HG03135 (cell line): ENCODE data around the gene BMAL1.
"Not testable (repeated sequence)": the region's sequence is repeated elsewhere in the genome, so short reads cannot be mapped to it uniquely, and the experiment has no call there.

Source experiments
- ATAC-seq: cut with Tn5 transposase; IDR thresholded peaks from one replicate; pipeline ENCODE4 v1.9.1; 2021; ENCODE audit warnings: mild to moderate bottlenecking, moderate library complexity; ENCODE audit not compliant: unreplicated experiment

BMAL1 gene

GRCh38 chr11:13368041-13368446, 90.5 kb downstream of the BMAL1 start:
- no peak for ATAC-seq

- ATAC-seq = no peak
Observed at GRCh38 chr11:13373216-13373615, 95.6 kb downstream of the BMAL1 start.

GRCh38 chr11:13375798-13376197, 98.2 kb downstream of the BMAL1 start:
- ATAC-seq = no peak

DNA sequence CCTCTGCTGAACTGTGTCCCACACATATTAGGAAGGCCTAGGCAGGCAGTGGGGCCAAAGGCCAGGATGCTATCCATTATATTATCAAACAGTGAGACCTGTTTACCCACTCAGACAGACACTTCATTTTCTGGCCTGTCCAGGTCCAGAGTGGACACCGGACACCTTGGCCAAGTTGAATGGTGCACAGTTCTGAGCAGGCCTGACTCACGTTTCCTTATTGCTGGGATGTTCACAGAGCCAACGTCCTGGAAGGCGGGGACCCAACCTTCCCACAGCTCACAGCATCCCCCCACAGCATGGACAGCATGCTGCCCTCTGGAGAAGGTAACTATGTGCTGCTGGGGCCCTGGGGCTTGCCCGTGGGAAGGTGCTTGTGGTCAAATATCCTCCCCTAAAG, 98.8 kb downstream of the BMAL1 start:
- ATAC-seq = no peak

DNA sequence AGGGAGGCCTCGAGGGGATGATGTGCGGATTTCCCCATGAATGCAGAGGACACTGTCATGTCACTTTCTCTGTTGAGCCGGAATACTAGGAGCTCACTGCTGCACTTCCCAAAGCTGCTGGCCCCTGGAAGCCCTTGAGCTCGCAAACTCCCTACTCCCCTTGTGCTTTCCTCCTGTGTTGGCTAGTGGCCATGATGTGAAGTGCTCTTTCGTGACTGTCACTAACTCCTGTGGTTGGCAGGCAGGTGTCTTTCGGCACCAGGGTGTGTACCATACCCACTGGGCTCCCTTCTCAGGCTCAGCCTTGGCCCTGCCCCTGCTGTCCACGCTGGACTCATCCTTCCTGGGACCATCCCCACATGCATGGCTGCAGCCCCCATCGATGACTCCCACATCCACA, 99.2 kb downstream of the BMAL1 start:
- no peak for ATAC-seq

GRCh38 chr11:13378316-13378715, 100.7 kb downstream of the BMAL1 start:
- no peak for ATAC-seq

- no peak for ATAC-seq
Observed at GRCh38 chr11:13380731-13381130, 103.1 kb downstream of the BMAL1 start.

DNA sequence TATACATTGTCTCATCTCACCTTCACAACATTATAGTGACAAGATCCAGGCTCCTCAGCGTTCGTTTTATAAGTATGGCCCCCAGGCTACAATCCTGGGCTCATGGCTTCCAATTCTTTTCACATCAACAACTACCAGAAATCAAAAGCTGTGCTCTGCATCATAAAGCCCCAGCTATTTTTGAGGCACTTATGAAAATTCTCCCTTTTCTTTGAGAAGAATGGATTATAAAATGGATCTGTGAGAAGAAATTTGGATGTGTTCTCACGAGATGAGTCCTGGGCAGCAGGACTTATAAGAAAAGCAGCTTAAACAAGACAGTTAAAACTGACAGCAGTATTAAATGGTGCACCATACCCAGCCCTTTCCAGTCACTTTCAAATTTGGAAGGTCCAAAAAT, 105.2 kb downstream of the BMAL1 start:
- ATAC-seq = no peak

DNA sequence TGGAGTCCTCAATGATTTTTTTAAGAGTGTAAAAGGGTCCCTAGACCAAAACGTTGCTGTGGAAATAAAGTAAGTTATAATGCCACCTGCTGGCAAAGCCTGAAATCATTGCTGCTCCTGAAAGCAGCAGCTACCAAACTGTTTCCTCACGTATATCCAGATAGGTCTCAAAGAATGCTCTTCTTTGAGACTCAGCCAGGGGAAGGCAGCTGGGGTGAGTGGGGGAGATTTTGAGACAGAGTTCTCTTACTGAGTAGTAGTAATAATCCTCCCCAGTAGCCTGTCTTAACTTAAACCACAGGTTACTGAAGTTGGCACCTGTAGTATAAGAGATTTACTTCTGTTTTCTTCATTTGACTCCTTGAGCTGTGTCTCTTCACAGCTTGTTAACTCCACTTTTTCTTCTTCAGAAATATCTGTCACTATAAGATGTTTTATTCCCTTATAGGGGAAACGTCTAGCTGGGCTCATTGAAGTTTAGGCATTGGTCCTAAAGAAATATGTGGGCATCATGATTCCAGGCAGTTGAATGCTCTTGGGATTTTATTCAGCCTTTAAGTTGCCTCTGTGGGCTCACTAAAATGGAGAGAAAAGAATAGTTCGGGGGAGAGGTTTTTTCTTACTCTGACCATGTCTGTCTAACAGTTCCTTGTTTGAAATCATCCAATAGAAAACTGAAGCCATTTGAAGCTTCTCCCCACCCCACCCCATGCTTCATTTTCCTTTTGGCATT, 107.5 kb downstream of the BMAL1 start:
- no peak for ATAC-seq

GRCh38 chr11:13386567-13386966, 109.0 kb downstream of the BMAL1 start:
- ATAC-seq = no peak

- no peak for ATAC-seq
Observed at GRCh38 chr11:13388741-13389140, 111.2 kb downstream of the BMAL1 start.

DNA sequence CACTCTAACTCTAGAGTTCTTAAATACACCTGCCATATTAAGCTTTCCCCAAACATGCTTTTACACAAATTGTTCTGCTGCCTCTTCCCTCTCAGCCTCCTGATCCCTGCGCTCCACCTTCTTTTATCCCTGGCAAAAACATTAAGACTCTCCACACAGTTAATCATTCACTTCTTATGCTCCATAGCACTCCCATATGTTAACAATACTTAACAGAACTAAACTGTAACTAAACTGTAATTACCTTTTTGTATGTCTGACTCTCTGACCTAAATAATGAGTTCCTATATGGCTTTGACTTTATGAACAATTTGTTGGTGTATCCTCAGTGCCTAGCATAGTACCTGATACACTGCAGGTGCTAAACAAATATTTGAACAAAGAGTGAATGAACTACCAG, 113.6 kb downstream of the BMAL1 start:
- no peak for ATAC-seq

GRCh38 chr11:13398335-13398734, 120.7 kb downstream of the BMAL1 start:
- ATAC-seq = not testable (repeated sequence)

GRCh38 chr11:13405220-13405619, 127.6 kb downstream of the BMAL1 start:
- no peak for ATAC-seq

- ATAC-seq = no peak
Observed at GRCh38 chr11:13415201-13415600, 137.6 kb downstream of the BMAL1 start.

GRCh38 chr11:13421561-13421960, 144.0 kb downstream of the BMAL1 start:
- ATAC-seq = no peak

- no peak for ATAC-seq
Observed at GRCh38 chr11:13423372-13423771, 145.8 kb downstream of the BMAL1 start.

- no peak for ATAC-seq
Observed at GRCh38 chr11:13427440-13427839, 149.8 kb downstream of the BMAL1 start.

- ATAC-seq = no peak
Observed at GRCh38 chr11:13429288-13429687, 151.7 kb downstream of the BMAL1 start.

- no peak for ATAC-seq
Observed at GRCh38 chr11:13429836-13430235, 152.2 kb downstream of the BMAL1 start.

DNA sequence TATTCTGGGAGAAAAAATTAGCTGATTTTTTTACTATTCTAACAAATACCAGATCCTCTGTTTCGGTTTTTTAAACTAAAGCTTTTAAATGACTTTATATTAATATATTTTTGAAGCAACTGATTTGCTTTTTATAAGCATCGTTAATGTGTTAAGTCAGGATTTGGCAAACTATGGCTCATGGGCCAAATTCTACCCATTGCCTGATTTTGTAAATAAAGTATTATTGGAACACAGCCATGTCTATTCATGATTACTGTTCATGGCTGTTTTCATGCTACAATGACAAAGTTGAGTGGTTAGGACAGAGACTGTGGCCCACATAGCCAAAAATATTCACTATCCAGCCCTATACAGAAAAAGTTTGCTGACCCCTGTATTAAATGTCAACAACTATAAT, 155.8 kb downstream of the BMAL1 start:
- ATAC-seq = no peak

- ATAC-seq = no peak
Observed at GRCh38 chr11:13434247-13435205, 156.9 kb downstream of the BMAL1 start.
